Uterus (tissue), 2 donors: ENCODE measurements around the gene ENKD1.

ENCODE experiments used
- POLR2A ChIP-seq, 2 donors: fragments of 450-650 bp; IDR thresholded peaks; one replicate each; pipeline ENCODE4 v1.6.1; 2016; ENCODE audit warnings: antibody characterized with exemption in 2 of 2, mild to moderate bottlenecking in 1 of 2, moderate library complexity in 1 of 2
- TF ChIP-seq, protein P1 (sequence below), 4 experiments: fragments of 200-600 bp in 2 of 4; fragments of 450-650 bp in 2 of 4; sonication (generic) in 2 of 4; IDR thresholded peaks; one replicate each; pipeline ENCODE4 v1.5.1; 2016 to 2019; ENCODE audit warnings: antibody characterized with exemption in 4 of 4, mild to moderate bottlenecking in 2 of 4, moderate library complexity in 1 of 4

GRCh38 chr16:67697422-67698185, 31.1 kb upstream of the ENKD1 start:
- TF ChIP-seq, protein P1, sequence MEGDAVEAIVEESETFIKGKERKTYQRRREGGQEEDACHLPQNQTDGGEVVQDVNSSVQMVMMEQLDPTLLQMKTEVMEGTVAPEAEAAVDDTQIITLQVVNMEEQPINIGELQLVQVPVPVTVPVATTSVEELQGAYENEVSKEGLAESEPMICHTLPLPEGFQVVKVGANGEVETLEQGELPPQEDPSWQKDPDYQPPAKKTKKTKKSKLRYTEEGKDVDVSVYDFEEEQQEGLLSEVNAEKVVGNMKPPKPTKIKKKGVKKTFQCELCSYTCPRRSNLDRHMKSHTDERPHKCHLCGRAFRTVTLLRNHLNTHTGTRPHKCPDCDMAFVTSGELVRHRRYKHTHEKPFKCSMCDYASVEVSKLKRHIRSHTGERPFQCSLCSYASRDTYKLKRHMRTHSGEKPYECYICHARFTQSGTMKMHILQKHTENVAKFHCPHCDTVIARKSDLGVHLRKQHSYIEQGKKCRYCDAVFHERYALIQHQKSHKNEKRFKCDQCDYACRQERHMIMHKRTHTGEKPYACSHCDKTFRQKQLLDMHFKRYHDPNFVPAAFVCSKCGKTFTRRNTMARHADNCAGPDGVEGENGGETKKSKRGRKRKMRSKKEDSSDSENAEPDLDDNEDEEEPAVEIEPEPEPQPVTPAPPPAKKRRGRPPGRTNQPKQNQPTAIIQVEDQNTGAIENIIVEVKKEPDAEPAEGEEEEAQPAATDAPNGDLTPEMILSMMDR (IDR thresholded peaks at IDR 0.05), result no peak
- TF ChIP-seq POLR2A (IDR thresholded peaks at IDR 0.05), result no peak
